Gastroesophageal sphincter (tissue), 4 donors: ENCODE results near the gene COL8A1. TPM values are rescaled to one million over a fixed set of nuclear protein-coding genes. Genes with fewer than 3 reads are reported as not detected.

ENCODE experiments used
- ATAC-seq: fragments of 150-250 bp; one replicate; pipeline ENCODE4 v1.9.1; 2016; ENCODE audit warnings: mild to moderate bottlenecking, moderate library complexity
- H3K27ac ChIP-seq, 4 donors: fragments of 200-600 bp; sonication (generic) in 3 of 4; 1 replicate in 3 of 4; 2 replicates in 1 of 4; pipeline ENCODE4 v1.5.1; 2016 to 2019
- H3K27me3 ChIP-seq: fragments of 200-600 bp; sonication (generic); one replicate; pipeline ENCODE4 v1.5.1; 2019
- H3K36me3 ChIP-seq, 2 donors: fragments of 200-600 bp; sonication (generic); one replicate each; pipeline ENCODE4 v1.5.1; 2019; ENCODE audit warnings: control low read depth in 1 of 2
- H3K4me1 ChIP-seq, 3 donors: fragments of 200-600 bp; sonication (generic); 1 replicate in 2 of 3; 2 replicates in 1 of 3; pipeline ENCODE4 v1.5.1; 2016 to 2019; ENCODE audit warnings: control low read depth in 2 of 3
- H3K4me3 ChIP-seq, 2 donors: fragments of 200-600 bp; sonication (generic); one replicate each; pipeline ENCODE4 v1.5.1; 2019; ENCODE audit warnings: mild to moderate bottlenecking in 1 of 2, moderate library complexity in 1 of 2
- H3K9me3 ChIP-seq, 3 donors: fragments of 200-600 bp; sonication (generic); one replicate each; pipeline ENCODE4 v1.5.1; 2017 to 2019; ENCODE audit warnings: control low read depth in 2 of 3
- CTCF ChIP-seq, 4 experiments: fragments of 200-600 bp in 2 of 4; fragments of 450-650 bp in 2 of 4; sonication (generic) in 1 of 4; IDR thresholded peaks; one replicate each; pipeline ENCODE4 v1.5.1; 2017 to 2019; ENCODE audit warnings: antibody characterized with exemption in 4 of 4, mild to moderate bottlenecking in 2 of 4, moderate library complexity in 2 of 4
- EP300 ChIP-seq: sonication (generic); formaldehyde crosslinking; IDR thresholded peaks from one replicate; pipeline ENCODE4 v1.6.1; 2017; ENCODE audit warnings: antibody characterized with exemption, mild to moderate bottlenecking
- POLR2A ChIP-seq, 2 donors: fragments of 450-650 bp; IDR thresholded peaks; one replicate each; pipeline ENCODE4 v1.6.1; 2017; ENCODE audit warnings: antibody characterized with exemption in 2 of 2, mild to moderate bottlenecking in 2 of 2, moderate library complexity in 1 of 2
- POLR2AphosphoS5 ChIP-seq: sonication (generic); formaldehyde crosslinking; IDR thresholded peaks from one replicate; pipeline ENCODE4 v1.6.1; 2017; ENCODE audit warnings: antibody characterized with exemption
- WGBS, 2 donors: methylation state at CpG; one replicate each; pipeline ENCODE4 v1.1.5; 2018; ENCODE audit warnings: low coverage in 1 of 2; 5-methylcytosine and 5-hydroxymethylcytosine counted together
- total RNA-seq, 4 donors: library from RNA; depleted of rRNA; stranded (reverse); fragments of >200 nt; gene quantifications; one replicate each; pipeline ENCODE4 v1.1.0, GENCODE V29; 2016

COL8A1 gene
- total RNA-seq, 4 donors from 2014 or later = 20.3 to 136 (median 80.1) TPM

DNA sequence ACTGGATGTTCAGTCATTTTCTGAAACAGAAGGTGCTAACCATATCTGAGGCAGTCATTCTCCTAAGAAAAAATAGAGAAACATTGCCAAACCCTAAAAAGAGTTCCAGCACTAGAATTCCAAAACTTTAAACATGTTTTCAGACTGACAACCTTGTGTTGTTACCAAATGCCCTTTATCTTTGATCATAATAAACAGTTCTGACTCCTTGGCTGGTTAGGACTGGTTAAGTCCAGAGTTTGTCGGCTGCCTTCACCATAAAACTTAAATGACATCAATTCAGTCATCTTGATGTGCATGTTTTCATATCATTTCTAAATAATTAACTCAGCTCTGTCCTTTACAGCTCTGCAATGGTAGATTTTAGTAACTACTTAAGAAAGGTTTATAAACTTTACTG, 68.0 kb downstream of the COL8A1 start:
- no peak for ATAC-seq
- H3K27me3 ChIP-seq = no peaks in the 10 kb centered on the region
- no peaks in the 10 kb centered on the region for H3K36me3 ChIP-seq
- no peaks in the 10 kb centered on the region for H3K9me3 ChIP-seq
- H3K4me1 ChIP-seq = peaks cover 3 to 36% (median 16%) of the 10 kb centered on the region in 3 donors
- TF ChIP-seq EP300 (no peak), POLR2AphosphoS5 (no peak), POLR2A (IDR thresholded peaks at IDR 0.05) (no peak), CTCF (IDR thresholded peaks at IDR 0.05) (no peak)
- no peak overlapping the region for H3K4me3 ChIP-seq
- peak overlapping the region in 2 of 4 donors; percentile 10 to 36 for H3K27ac ChIP-seq
- WGBS, 2 donors = 17 to 24% methylated on average over 1 of the region's 1 CpG

- Histone ChIP-seq H3K27me3 (no peaks in the 10 kb centered on the region), H3K4me1 (peaks cover 2 to 25% (median 11%) of the 10 kb centered on the region in 3 donors), H3K27ac (no peak overlapping the region), H3K4me3 (no peak overlapping the region), H3K36me3 (no peaks in the 10 kb centered on the region), H3K9me3 (no peaks in the 10 kb centered on the region)
- 76% methylated on average over 4 of the region's 4 CpGs; no CpG with 5 or more reads in 1 of the 2 donors for WGBS, 2 donors
- no peak for ATAC-seq
- TF ChIP-seq EP300 = no peak
- no peak for TF ChIP-seq CTCF (IDR thresholded peaks at IDR 0.05)
- no peak for TF ChIP-seq POLR2AphosphoS5
- TF ChIP-seq POLR2A (IDR thresholded peaks at IDR 0.05) = no peak
Measured at GRCh38 chr3:99708207-99708745, 69.9 kb downstream of the COL8A1 start.

DNA sequence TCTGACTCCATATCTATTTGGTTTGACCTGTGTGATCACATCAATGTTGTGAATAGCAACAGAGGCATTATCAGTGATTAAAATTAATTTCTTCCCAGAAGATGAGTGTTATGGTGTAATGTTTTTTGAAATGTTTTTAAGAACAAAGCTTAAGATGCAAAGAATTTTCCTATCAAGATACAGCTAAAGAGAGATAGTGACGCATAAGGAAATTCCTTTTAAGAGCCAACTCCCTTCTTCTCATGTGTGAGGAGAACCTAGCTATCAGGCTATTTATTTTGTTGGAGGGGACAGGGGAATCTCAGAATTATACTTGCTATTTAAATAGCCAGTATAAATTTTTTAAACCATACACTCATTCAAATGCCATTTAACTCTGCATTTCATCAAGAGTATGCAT, 71.3 kb downstream of the COL8A1 start:
- no peak for ATAC-seq
- no peak overlapping the region for H3K4me3 ChIP-seq
- H3K27ac ChIP-seq = no peak overlapping the region
- H3K9me3 ChIP-seq = no peaks in the 10 kb centered on the region
- H3K4me1 ChIP-seq = peaks cover 0 to 20% (median 6%) of the 10 kb centered on the region in 3 donors
- H3K27me3 ChIP-seq = no peaks in the 10 kb centered on the region
- TF ChIP-seq CTCF (IDR thresholded peaks at IDR 0.05) (no peak), EP300 (no peak), POLR2A (IDR thresholded peaks at IDR 0.05) (no peak), POLR2AphosphoS5 (no peak)
- 91 to 100% methylated on average over 1 of the region's 1 CpG for WGBS, 2 donors
- H3K36me3 ChIP-seq = no peaks in the 10 kb centered on the region

GRCh38 chr3:99710094-99710493, 71.7 kb downstream of the COL8A1 start:
- Histone ChIP-seq H3K4me1 (peaks cover 0 to 20% (median 6%) of the 10 kb centered on the region in 3 donors), H3K36me3 (no peaks in the 10 kb centered on the region), H3K9me3 (no peaks in the 10 kb centered on the region), H3K27me3 (no peaks in the 10 kb centered on the region), H3K4me3 (no peak overlapping the region), H3K27ac (no peak overlapping the region)
- 87 to 95% methylated on average over 3 of the region's 3 CpGs for WGBS, 2 donors
- ATAC-seq = no peak
- TF ChIP-seq CTCF (IDR thresholded peaks at IDR 0.05) = no peak
- no peak for TF ChIP-seq POLR2A (IDR thresholded peaks at IDR 0.05)
- TF ChIP-seq POLR2AphosphoS5 = no peak
- no peak for TF ChIP-seq EP300

GRCh38 chr3:99711351-99711750, 73.0 kb downstream of the COL8A1 start:
- 59 to 74% methylated on average over 3 to 4 of the region's 4 CpGs for WGBS, 2 donors
- TF ChIP-seq POLR2A (IDR thresholded peaks at IDR 0.05) (no peak), POLR2AphosphoS5 (no peak), CTCF (IDR thresholded peaks at IDR 0.05) (no peak), EP300 (no peak)
- no peaks in the 10 kb centered on the region for H3K9me3 ChIP-seq
- no peak overlapping the region for H3K4me3 ChIP-seq
- no peaks in the 10 kb centered on the region for H3K36me3 ChIP-seq
- ATAC-seq = no peak
- H3K27ac ChIP-seq = no peak overlapping the region
- no peaks in the 10 kb centered on the region for H3K27me3 ChIP-seq
- H3K4me1 ChIP-seq = peaks cover 0 to 10% (median 3%) of the 10 kb centered on the region in 3 donors
